Astrocyte of the cerebellum (primary cell): ENCODE results near the gene CSNK2A1.
A peak's percentile ranks its signal among the peaks of the same experiment; 100 is the strongest.

ENCODE experiments used
- DNase-seq: peaks from one replicate; pipeline ENCODE4 v3.0.0-alpha.2; 2011; ENCODE audit warnings: low read depth
- H3K4me3 ChIP-seq: 2 replicates; pipeline ENCODE4 v1.5.1; 2011; ENCODE audit warnings: mild to moderate bottlenecking, low read depth, low read length, moderate library complexity
- in situ Hi-C: cut with HindIII; loops from 2 replicates; pipeline ENCODE4 v1.10.0; 2017; ENCODE audit warnings: low sequenced_read_pairs
- TF ChIP-seq, protein P1 (sequence below): IDR thresholded peaks from 2 replicates; pipeline ENCODE4 v1.5.1; 2012; ENCODE audit warnings: low read length, low read depth, moderate library complexity, mild to moderate bottlenecking; ENCODE audit errors: missing control alignments

CSNK2A1 gene

GRCh38 chr20:487655-488054 is 55.9 kb downstream of the CSNK2A1 start:
- H3K4me3 ChIP-seq, result no peak overlapping the region
- DNase-seq, result no peak
- in situ Hi-C loops, result no loop called here
- TF ChIP-seq, protein P1, sequence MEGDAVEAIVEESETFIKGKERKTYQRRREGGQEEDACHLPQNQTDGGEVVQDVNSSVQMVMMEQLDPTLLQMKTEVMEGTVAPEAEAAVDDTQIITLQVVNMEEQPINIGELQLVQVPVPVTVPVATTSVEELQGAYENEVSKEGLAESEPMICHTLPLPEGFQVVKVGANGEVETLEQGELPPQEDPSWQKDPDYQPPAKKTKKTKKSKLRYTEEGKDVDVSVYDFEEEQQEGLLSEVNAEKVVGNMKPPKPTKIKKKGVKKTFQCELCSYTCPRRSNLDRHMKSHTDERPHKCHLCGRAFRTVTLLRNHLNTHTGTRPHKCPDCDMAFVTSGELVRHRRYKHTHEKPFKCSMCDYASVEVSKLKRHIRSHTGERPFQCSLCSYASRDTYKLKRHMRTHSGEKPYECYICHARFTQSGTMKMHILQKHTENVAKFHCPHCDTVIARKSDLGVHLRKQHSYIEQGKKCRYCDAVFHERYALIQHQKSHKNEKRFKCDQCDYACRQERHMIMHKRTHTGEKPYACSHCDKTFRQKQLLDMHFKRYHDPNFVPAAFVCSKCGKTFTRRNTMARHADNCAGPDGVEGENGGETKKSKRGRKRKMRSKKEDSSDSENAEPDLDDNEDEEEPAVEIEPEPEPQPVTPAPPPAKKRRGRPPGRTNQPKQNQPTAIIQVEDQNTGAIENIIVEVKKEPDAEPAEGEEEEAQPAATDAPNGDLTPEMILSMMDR, result no peak

DNA sequence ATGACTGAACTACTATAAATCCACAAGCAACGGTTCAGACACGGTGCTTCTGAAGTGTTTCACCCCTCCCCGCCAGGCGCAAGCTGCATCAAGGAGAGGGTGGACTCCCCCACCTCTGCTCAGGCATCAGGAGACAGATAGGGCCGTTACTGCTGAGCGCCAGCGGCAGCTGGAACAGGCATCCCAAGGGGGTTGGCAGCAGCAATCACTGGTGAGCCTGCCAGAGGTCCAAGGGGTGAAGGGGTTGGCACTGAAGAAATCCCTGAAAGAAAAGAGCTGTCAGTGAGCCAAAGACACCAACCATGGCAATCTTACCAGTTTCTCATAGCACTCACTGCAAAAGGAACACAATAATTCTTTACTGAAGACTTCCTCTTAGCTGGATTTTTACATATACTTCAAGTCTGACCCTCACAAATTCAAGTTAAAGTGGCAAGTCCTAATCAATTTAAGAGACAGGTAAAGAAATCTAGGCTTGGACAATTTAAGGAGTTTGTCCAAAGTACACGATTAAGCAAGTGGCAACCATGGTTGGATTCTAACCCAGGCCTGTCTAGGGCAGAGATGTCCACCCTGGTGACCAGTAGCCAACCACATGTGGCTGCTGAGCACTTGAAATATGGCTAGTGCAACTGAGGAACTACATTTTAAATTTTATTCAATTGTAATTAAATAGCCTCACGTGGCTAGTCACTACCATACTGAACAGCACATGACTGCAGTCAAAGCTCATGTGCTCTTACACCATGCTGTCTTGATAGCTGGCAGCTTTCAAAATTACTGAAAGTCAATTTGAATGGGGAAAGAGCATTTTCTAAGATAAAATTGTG is 59.6 kb downstream of the CSNK2A1 start:
- TF ChIP-seq, protein P1, result no peak
- DNase-seq, result no peak
- in situ Hi-C loops, result no loop called here
- no peak overlapping the region for H3K4me3 ChIP-seq

DNA sequence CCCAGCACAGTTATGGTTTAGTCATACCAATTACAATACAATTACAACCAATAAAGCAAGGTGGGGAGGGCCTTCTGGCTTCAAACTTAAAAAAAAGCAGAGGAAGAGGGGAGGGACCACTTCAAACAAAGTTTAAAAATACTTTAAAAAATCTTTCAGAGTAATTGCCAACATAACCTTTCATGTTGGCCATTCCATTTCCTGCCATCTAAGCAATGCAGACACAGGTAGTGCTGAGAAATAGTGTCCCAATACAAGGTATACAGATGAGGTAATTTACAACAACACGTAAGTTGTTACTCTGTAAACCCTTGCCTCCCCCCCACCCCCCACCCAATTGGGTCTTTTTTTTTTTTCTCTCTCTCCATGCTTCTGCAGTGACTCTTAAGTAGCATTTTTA is 62.4 kb downstream of the CSNK2A1 start:
- H3K4me3 ChIP-seq, result no peak overlapping the region
- TF ChIP-seq, protein P1, result no peak
- in situ Hi-C loops, result no loop called here
- no peak for DNase-seq

GRCh38 chr20:480044-480443 is 63.5 kb downstream of the CSNK2A1 start:
- no peak for DNase-seq
- in situ Hi-C loops, result no loop called here
- H3K4me3 ChIP-seq, result no peak overlapping the region
- TF ChIP-seq, protein P1, result no peak

- no peak for DNase-seq
- H3K4me3 ChIP-seq, result no peak overlapping the region
- TF ChIP-seq, protein P1, result no peak
- in situ Hi-C loops, result loop anchor here (5.0 kb wide), 1 partner anchor 117 kb away; no protein-coding TSS in a partner anchor
Observed at GRCh38 chr20:479487-479886, 64.1 kb downstream of the CSNK2A1 start.

GRCh38 chr20:478949-479429 is 64.6 kb downstream of the CSNK2A1 start:
- in situ Hi-C loops, result loop anchor here (5.0 kb wide), 1 partner anchor 117 kb away; no protein-coding TSS in a partner anchor
- TF ChIP-seq, protein P1, result peak; percentile 41
- H3K4me3 ChIP-seq, result no peak overlapping the region
- peak; percentile 61 for DNase-seq
